GM18858 (cell line): ENCODE results near the gene WNT10A.

Source experiments
- ATAC-seq: cut with Tn5 transposase; IDR thresholded peaks from one replicate; pipeline ENCODE4 v1.9.1; 2021; ENCODE audit not compliant: unreplicated experiment

The WNT10A gene

DNA sequence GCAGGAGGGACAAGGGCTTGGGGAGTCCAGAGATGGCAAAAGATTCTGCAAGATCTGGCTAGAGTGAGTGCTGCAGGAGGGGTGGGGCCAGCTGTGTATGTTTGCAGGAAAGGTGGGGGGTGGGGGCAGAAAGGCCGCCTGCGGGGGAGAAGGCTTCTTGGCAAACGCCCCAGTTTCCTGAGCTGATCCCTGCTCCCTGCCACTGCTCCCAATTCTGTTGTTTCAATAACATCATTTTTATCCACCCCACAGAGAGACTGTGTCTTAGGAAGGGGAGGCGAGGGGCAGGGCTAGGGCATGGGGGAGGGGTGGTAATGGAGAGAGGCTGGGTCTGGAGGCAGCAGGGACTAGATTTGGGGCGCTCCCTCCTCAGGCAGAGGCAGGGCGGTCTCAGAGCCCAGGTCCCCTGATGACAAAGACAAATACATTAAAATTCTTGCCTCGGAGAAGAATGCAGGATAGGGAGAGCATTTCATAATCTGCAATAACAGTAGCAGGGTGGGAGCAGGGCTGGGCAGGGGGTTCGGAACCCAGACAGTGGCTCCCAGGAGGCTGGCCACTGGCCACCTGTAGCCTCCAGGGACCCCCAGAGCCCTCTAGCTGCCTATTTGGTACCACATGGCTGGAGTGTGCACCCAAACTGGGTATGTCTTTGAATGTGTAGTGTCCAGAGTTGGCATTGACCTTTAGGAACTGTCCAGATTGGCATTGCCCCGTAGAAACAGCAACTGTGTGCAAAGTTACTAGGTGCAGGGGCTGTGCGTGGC, 23.1 kb upstream of the WNT10A start:
- ATAC-seq, result no peak

DNA sequence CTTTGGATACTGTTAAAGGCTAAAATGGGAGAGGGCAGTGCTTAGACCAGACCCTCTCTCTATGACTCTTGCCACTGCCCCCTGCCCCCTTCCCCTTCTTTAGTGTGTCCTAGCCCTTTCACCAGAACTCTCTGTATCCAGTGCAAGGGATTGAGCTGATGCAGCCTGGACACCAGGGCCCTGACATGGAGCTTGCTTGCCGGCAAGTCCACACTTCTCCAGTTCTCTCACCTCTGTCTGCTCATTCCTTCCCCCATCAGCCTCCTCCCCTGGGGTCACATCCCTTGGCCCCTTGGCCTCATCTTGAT, 22.6 kb upstream of the WNT10A start:
- ATAC-seq, result no peak

GRCh38 chr2:218858671-218859555, 21.7 kb upstream of the WNT10A start:
- no peak for ATAC-seq

DNA sequence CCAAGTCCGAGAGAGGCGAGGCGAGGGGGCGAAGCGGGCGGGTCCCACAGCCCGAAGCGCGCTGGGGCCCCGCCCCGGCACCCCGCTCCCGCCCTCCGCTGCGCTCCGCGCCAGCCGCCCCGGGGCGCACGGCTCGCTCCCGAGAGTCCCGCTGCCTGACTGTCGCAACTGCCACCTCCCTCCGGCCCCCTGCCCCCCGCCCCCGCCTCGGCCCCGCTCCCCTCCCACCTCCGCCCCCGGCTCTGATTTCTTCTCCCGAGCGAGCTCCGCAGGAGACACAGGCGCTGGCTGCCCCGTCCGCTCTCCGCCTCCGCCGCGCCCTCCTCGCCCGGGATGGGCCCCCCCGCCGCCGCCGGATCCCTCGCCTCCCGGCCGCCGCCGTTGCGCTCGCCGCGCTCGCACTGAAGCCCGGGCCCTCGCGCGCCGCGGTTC, 21.1 kb upstream of the WNT10A start, which contains the start of gene WNT6:
WNT6 (plus strand) TSS at position 250 of the 432 bp plus-strand sequence. CDS start 233 bp downstream, outside the sequence.
- ATAC-seq, result no peak

DNA sequence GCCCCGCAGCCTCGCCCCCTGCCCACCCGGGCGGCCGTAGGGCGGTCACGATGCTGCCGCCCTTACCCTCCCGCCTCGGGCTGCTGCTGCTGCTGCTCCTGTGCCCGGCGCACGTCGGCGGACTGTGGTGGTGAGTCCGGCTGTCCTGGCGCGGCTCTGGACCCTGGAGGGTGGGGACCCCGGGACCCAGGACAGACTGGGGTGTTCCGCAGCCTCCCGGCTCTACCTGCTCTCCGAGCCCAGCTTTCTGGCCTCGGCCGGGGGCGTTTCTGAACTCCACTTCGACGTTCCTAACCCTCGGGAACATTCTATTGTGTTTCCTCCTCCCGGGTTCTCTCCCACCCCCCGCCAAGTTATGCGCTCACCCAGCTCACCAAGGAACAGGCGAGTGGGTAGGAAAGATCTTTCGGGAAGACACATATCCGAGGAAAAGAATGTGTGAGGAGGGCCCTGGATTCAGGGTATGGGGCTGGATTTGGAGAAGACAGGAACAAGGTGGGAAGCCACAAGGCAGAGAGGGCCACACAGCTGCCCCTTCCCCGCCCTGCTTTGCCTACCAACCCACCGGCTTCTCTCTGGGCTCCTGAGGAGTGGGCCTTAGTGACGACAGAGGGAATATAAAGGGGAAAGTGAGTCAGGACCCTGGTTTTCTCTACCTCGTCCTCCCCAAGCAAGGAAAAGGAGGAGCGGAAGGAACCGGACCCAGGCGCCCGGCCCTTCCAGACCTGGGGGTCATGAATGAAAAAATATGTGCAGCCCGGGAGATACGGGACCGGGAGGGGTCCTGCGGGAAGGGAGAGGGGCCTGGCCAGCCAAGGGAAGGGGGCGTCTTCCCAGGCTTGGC, 20.4 kb upstream of the WNT10A start:
- ATAC-seq, result no peak

DNA sequence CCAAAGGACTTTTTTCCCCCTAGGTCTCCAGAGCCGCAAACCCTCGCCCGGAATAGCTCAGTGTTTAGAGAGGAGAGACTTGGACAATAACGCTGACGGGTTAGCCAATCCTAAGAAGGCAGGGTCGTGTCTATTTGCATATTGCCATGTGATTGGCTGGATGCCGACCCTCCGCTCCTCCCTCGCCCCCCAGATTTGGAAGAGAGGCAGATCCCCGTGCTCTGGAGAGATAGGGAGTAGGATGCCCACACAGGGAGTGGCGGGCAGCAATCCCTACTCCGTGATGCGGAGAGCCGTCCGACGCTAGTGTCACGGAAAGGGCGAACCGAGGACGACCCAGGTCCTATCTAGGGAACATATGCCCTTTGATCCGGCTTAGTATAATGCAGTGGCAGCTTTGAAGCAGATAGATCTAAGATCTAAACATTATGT, 19.7 kb upstream of the WNT10A start:
- no peak for ATAC-seq

DNA sequence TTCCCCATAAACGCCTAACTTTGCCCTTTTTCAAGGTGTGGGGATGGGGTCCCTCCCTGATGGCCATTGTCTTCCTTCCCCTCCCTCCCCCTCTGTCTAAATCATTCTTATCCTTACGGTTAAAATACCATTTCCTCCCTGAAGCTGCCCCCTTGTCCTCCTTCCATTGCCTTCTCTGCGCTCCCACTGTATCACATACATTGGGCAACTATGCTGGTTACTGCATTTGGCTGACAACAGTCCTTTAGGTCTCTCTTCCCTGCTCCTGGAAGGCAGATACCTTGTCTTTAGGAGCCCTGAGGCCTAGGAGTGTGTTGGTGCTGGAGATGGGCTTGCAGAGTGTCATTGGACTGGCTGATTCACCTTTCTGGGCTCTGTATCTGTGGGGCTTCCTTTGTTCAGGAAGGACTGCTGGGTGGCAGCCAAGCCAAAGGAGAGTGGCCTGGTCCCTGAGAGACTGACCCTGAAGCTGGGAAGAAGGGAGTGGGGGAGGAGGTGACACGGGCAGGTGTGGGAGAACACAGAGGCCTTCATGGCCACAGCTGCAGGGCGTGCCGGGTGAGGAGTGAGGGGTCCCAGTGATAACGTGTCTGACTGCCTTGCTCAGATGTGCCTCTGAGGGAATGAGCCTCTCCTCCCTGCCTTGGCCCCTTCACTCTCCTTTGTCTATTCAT, 18.9 kb upstream of the WNT10A start:
- ATAC-seq, result no peak

DNA sequence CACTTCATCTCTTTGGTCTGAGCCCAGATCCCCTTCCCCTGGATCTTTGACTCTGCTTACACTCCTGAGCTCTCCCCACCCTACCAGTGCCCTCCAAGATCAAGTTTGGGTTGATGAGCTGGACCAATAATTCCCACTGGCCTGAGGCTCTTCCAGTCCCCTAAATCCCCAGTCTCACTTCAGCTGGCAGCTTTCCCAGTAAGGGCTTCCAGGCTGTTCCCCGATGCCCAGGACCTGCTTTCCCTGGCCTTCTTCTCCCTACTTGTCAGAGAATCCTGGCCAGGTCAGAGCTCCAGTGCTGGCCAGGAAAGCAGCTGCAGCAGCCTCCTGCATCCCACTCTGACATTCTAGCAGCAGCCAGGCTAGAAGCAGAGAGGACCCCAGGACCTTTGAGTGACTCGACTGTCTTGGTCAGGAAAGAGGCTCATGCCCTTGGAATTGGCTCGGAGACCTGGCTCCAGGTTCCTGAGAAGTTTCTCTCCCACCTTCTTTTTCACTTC, 17.6 kb upstream of the WNT10A start:
- ATAC-seq, result no peak

DNA sequence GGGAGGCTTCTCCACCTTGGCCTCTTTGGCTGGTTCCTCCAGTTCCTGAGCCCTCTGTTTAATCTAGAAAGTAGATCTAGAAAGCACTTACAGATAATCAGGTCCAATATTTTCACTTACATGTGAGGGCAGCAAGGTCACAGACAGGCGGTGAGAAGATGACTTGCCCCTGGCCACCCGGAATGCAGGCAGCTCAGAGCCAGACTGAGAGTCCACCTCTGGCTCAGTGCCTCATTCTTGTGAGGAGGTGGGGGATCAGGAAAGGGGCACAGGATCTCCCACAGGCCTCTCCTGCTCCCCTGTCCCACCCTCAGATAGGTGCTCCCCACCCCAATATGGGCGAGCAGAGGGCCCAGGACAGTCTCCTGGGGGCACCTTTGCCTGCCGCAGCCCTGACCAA, 15.3 kb upstream of the WNT10A start:
- ATAC-seq, result no peak

- no peak for ATAC-seq
Observed at GRCh38 chr2:218865999-218866398, 14.7 kb upstream of the WNT10A start.

DNA sequence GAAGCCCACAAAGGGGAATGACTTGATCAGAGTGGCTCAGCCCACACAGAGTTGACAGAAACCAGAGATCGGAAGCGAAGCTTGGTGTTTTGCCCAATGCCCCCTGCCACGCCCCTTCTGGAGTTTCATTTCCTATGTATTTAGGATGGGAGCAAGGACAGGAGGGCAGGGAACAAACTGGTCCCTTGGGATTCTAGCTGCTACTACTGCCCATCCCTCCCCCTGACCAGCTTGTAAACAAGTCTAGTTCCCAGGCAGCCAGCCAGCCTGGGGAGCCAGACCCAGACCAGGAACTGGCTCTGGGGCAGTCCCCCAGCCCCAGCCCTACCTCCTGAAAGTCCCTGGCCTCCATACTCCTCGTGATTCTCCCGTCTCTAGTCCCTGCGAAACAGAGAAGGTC, 12.8 kb upstream of the WNT10A start:
- ATAC-seq, result no peak

- no peak for ATAC-seq
Observed at GRCh38 chr2:218869064-218869463, 11.6 kb upstream of the WNT10A start.

- ATAC-seq, result no peak
Observed at GRCh38 chr2:218870984-218871344, 9.7 kb upstream of the WNT10A start.

DNA sequence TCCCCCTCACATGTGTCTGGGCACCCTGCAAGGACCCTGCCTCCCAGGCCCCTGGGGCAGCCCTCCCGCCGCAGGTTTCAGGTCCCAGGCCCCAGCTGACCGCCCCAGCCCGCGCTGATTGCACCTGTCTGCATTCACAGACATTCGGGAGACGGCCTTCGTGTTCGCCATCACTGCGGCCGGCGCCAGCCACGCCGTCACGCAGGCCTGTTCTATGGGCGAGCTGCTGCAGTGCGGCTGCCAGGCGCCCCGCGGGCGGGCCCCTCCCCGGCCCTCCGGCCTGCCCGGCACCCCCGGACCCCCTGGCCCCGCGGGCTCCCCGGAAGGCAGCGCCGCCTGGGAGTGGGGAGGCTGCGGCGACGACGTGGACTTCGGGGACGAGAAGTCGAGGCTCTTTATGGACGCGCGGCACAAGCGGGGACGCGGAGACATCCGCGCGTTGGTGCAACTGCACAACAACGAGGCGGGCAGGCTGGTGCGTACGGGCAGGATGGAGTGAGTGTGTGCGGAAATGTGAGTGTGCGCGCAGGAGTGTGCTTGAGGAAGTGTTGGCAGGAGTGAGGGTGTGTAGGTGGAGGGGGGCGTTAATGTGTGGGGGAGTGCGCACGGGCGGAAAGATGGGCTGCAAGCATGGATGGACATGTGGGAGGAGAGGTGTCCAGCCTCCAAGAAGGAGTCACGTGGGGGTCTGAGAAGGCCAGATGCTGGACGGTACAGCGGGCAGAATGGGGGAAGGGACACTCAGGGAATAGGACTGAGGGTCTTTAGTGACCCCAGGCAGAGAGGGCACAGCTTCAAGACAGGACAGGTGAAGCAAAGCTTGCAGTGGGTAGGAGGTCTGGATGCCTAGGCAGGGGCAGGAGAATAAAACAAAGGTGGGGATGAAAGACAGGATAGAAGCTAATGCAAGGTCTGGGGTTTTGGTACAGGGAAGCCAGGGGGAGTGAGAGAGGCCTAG, 9.0 kb upstream of the WNT10A start:
- ATAC-seq, result no peak

GRCh38 chr2:218872645-218873358, 7.8 kb upstream of the WNT10A start:
- ATAC-seq, result no peak

GRCh38 chr2:218873359-218874194, 7.1 kb upstream of the WNT10A start:
- ATAC-seq, result no peak

GRCh38 chr2:218875692-218876246, 4.9 kb upstream of the WNT10A start:
- no peak for ATAC-seq
